GM23338 (cell line): ENCODE results near the gene UTP20.

Experiments used
- CREB1 ChIP-seq: fragments of 250-450 bp; sonication (Bioruptor Pico); IDR thresholded peaks from 2 replicates; pipeline ENCODE4 v1.5.0; 2020; ENCODE audit warnings: low read depth, mild to moderate bottlenecking, moderate library complexity
- ETS1 ChIP-seq: IDR thresholded peaks from 2 replicates; pipeline ENCODE4 v1.6.1; 2016; ENCODE audit warnings: antibody characterized with exemption
- EZH2 ChIP-seq: fragments of 200-600 bp; sonication (generic); IDR thresholded peaks from one replicate; pipeline ENCODE4 v1.8.0; 2017; ENCODE audit warnings: antibody characterized with exemption, mild to moderate bottlenecking, low read depth; ENCODE audit not compliant: unreplicated experiment
- JUNB ChIP-seq: IDR thresholded peaks from one replicate; pipeline ENCODE4 v1.6.1; 2016; ENCODE audit warnings: antibody characterized with exemption; ENCODE audit not compliant: unreplicated experiment
- POLR2AphosphoS5 ChIP-seq: IDR thresholded peaks from 2 replicates; pipeline ENCODE4 v1.6.1; 2016; ENCODE audit warnings: antibody characterized with exemption, low read depth
- REST ChIP-seq: IDR thresholded peaks from one replicate; pipeline ENCODE4 v1.6.1; 2018; ENCODE audit warnings: antibody characterized with exemption; ENCODE audit not compliant: unreplicated experiment
- TF ChIP-seq, protein P1 (sequence below), 2 experiments: fragments of 200-600 bp in 1 of 2; sonication (generic) in 1 of 2; conservative IDR thresholded peaks; 2 replicates each; pipeline versions ENCODE4 v1.5.1 to v1.6.1; 2016 to 2017; ENCODE audit warnings: antibody characterized with exemption in 2 of 2, low read depth in 2 of 2, mild to moderate bottlenecking in 2 of 2, moderate library complexity in 1 of 2

GRCh38 chr12:101287357-101287756, 7.5 kb downstream of the UTP20 start:
- TF ChIP-seq ETS1 (no peak), EZH2 (no peak), POLR2AphosphoS5 (no peak), CREB1 (CRISPR knock-in tag) (no peak), JUNB (no peak), REST (no peak)
- TF ChIP-seq, protein P1, sequence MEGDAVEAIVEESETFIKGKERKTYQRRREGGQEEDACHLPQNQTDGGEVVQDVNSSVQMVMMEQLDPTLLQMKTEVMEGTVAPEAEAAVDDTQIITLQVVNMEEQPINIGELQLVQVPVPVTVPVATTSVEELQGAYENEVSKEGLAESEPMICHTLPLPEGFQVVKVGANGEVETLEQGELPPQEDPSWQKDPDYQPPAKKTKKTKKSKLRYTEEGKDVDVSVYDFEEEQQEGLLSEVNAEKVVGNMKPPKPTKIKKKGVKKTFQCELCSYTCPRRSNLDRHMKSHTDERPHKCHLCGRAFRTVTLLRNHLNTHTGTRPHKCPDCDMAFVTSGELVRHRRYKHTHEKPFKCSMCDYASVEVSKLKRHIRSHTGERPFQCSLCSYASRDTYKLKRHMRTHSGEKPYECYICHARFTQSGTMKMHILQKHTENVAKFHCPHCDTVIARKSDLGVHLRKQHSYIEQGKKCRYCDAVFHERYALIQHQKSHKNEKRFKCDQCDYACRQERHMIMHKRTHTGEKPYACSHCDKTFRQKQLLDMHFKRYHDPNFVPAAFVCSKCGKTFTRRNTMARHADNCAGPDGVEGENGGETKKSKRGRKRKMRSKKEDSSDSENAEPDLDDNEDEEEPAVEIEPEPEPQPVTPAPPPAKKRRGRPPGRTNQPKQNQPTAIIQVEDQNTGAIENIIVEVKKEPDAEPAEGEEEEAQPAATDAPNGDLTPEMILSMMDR (conservative IDR thresholded peaks at IDR 0.05; ENCODE audit: low read depth in 2 of 2) = no peak
